Left ventricle myocardium superior (tissue), 1 donor: ENCODE data around the gene PLA2G2A. TPM values are rescaled to one million over a fixed set of nuclear protein-coding genes. Genes with fewer than 3 reads are reported as not detected.
"Not testable (repeated sequence)": the region's sequence is repeated elsewhere in the genome, so short reads cannot be mapped to it uniquely, and the experiment has no call there.

Experiments used
- ATAC-seq: fragments of 200-7000 bp; cut with Tn5 transposase; one replicate; pipeline ENCODE4 v1.9.1; 2020; ENCODE audit warnings: mild to moderate bottlenecking, moderate library complexity
- DNase-seq: peaks from one replicate; pipeline ENCODE4 v3.0.0-alpha.2; 2020
- intact Hi-C: fragments of 100-400 bp; cut with micrococcal nuclease; formaldehyde crosslinking; loops from one replicate; pipeline ENCODE4 v1.11.0; 2022
- long read RNA-seq: library from polyadenylated mRNA; unstranded; transcript quantifications from one replicate; pipeline ENCODE4 v2.0.0, GENCODE V29; 2021
- total RNA-seq: library from RNA; stranded (reverse); fragmentation: NEBNext Ultra II Directional; extraction: Animal tissue kit (Norgen Biotek cat#: 25700); gene quantifications from one replicate; pipeline ENCODE4 v1.2.1, GENCODE V29; 2021
- donor health status: DM: no; HTN: yes; CAD: no; lungs with severe emphysema.

Gene PLA2G2A
- 82.2 TPM for total RNA-seq
- long read RNA-seq, transcript PLA2G2A-202 (5 exons, 974 nt), result major isoform, 15 of 23 reads
- long read RNA-seq, partial matches to known transcripts, result 6 of 23 reads
- long read RNA-seq, other reads (novel, unspliced or antisense), result 2 of 23 reads

DNA sequence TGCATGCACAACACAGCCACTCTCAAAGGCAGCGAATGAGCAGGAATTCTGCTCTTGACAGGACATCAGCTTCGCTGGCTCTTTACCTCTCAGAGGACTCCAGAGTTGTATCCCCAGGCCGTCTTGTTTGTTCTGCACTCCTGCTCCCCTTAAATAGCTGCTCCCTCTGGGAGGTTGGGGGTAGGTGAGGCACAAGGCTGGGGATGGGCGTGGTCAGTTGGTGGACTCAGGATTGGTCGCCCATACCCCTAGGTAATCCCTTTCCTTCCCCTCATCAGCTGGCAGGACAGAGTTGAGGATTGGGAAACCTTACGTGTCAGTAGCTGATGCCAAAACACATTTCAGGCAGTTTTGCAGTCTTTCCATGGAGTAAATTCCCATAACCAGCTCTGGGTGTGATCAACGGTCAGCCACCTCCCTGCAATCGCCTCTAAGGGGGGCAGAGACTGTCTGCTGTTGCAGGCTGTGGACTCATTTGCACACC, at the start of gene PLA2G2A:
Gene PLA2G2A, minus strand, starts transcription at position 125 of the 484 bp plus-strand sequence. CDS start 845 bp downstream, outside the sequence.
- ATAC-seq (peak; percentile 41), DNase-seq (no peak)
- intact Hi-C loops, result no loop called here

- ATAC-seq, result peak; percentile 39
- intact Hi-C loops, result no loop called here
- no peak for DNase-seq
Observed at GRCh38 chr1:20028726-20029125, 49.3 kb upstream of the PLA2G2A start.

- intact Hi-C loops, result no loop called here
- ATAC-seq, result peak; percentile 90
- peak; percentile 72 for DNase-seq
Observed at GRCh38 chr1:20028125-20028524, 48.7 kb upstream of the PLA2G2A start.

GRCh38 chr1:20017741-20018140, 38.3 kb upstream of the PLA2G2A start:
- DNase-seq, result no peak
- ATAC-seq, result no peak
- intact Hi-C loops, result no loop called here

- intact Hi-C loops, result no loop called here
- no peak for ATAC-seq
- no peak for DNase-seq
Observed at GRCh38 chr1:20014153-20014552, 34.7 kb upstream of the PLA2G2A start.

DNA sequence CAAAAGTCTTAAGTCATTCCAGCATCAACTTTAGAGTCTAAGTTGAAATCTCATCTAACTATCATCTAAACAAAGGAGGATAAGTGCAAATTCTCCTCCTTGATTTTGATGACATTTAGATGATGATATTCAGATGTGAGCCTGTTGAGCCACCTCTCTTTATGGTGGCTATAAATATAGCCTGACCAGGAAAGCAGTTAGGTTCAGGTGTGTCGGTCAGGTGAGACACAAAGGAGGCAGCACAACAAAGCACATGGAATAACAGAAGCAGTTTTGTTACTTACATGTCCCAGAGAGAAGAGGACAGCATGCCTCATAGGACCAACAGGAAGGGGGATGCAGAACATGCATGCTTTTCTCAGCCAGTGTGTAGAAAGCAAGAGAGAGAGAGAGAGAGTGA, 30.6 kb upstream of the PLA2G2A start:
- intact Hi-C loops, result no loop called here
- no peak for ATAC-seq
- no peak for DNase-seq

DNA sequence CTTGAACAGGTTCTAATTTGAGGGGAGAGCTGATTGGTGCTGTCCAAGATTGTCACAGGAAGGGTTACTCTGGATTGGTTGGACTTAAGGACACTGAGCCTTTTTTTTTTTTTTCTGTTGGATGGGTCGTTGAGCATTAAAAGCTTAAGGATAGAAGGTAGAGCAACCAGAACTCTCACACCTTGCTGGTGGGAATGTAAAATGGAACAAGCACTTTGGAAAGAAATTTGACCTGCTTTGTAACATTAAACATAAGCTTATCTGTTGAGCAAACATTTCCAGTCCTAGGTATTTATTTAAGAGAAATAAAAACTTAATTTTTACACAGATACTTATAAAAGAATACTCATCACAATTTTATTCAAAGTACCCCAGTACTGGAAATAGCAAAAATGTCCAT, 29.8 kb upstream of the PLA2G2A start:
- ATAC-seq, result no peak
- intact Hi-C loops, result no loop called here
- DNase-seq, result no peak

DNA sequence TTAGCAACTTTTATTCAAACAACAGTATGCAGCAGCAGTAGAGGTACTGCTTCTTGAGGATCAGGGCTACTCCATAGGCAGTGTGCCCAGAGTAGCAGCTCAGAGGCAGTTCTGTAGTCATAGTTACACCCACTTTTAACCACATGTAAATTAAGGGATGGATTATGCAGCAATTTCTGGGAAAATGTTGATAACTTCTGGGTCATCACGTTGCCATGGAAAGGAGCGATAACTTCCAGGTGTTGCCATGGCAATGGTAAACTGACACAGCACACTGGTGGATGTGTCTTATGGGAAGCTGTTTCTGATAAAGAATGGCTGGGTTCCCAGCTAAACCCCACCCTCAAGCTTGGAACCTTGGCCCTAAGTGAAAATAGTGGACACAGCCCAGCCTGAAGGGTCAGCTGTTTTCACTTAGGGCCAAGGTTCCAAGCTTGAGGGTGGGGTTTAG, 29.0 kb upstream of the PLA2G2A start:
- intact Hi-C loops, result no loop called here
- DNase-seq (peak; percentile 52), ATAC-seq (peak; percentile 97)

DNA sequence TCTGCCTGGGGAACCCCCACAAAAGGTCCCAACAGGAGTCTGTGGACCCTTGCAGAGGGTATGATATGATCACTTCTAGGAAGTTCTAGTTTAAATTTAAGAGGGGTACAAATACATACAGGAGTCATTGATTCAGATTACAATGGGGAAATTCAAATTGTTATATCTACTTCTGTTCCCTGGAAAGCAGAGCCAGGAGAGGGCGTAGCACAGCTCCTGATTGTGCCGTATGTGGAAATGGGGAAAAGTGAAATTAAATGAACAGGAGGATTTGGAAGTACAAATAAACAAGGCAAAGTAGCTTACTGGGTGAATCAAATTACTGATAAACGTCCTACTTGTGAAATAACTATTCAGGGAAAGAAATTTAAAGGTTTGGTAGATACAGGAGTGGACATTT, 19.4 kb upstream of the PLA2G2A start:
- intact Hi-C loops, ATAC-seq: not testable (repeated sequence)
- DNase-seq, result peak; percentile 51

DNA sequence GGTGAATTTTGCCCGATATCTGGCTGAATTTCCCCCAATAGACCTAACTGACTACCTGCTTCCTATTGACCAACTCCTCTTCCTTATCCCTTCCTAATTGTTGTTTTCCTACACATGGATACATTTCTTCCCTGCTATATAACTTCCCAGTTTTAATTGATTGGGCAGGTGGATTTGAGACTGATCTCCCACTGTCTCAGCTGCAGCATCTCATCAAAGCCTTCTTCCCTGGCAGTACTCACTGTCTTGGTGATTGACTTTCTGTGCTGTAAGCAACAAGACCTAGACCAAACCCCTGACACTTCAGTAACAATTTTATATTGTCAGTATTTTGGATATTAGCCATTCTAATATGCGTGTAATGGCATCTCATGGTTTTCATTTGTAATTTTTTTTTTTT, 11.3 kb upstream of the PLA2G2A start:
- DNase-seq (no peak), ATAC-seq (no peak)
- intact Hi-C loops, result no loop called here

GRCh38 chr1:19990182-19990582, 10.8 kb upstream of the PLA2G2A start:
- ATAC-seq, intact Hi-C loops, DNase-seq: not testable (repeated sequence)

GRCh38 chr1:19988267-19989006, 9.0 kb upstream of the PLA2G2A start:
- no peak for DNase-seq
- intact Hi-C loops, result no loop called here
- no peak for ATAC-seq

GRCh38 chr1:19987719-19988118, 8.3 kb upstream of the PLA2G2A start:
- ATAC-seq, result no peak
- no peak for DNase-seq
- intact Hi-C loops, result no loop called here

GRCh38 chr1:19984409-19985016, 5.1 kb upstream of the PLA2G2A start:
- DNase-seq, intact Hi-C loops, ATAC-seq: not testable (repeated sequence)

DNA sequence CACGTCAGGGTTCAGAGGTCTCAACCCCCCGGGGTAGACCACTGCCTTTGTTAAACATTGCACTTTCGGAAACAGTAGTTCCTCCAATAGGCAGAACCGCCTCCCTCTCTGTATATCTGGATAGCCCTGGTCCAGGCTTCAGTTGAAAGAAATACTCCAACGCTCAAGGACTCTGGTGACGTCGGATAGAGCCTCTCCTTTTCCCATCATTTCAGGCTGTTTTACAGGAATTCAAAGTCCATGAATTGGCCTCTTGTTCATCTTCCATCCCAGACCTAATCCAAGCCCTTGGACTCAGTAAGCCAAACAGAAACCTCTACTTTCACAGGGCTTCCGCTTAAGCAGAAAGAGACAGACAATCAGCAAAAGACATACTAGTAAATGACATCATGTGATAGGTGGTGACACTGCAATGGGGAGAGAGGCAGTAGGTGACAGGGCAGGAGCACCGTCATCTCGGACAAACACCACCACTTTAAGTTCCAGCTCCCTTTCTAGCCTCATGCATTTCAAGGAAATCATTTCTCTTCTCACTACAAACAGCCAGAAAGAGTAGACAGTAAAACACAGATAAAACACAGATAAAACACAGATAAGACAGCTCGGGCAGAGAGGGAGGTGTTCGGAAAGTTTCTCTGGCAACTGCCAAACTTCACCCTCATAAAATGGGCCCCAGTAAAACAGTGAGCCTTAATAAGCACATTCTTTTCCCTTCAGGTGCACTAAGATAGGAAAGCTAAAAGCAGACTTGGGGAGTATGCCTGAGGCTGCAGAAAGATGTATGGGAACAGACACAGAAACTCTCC, 2.3 kb upstream of the PLA2G2A start:
- DNase-seq (no peak), ATAC-seq (peak; percentile 28)

DNA sequence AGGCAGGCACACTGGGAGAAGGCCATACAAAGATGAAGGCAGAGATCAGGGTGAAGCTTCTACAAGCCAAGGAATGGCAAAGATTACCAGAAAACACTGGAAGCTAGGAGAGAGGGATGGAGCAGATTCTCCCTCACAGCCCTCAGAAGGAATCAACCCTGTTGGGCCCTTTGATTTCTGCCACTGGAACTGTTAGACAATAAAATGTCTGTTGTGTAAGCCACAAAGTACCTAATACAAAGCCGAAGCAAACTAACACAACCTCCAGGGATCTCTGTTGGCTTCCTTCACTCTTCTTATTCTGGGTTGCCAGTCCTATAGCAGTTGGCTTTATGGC, 1.7 kb upstream of the PLA2G2A start:
- intact Hi-C loops, result no loop called here
- no peak for DNase-seq
- ATAC-seq, result no peak

More for the DNA sequence above, 2.3 kb upstream of the PLA2G2A start:
- intact Hi-C loops, result no loop called here

DNA sequence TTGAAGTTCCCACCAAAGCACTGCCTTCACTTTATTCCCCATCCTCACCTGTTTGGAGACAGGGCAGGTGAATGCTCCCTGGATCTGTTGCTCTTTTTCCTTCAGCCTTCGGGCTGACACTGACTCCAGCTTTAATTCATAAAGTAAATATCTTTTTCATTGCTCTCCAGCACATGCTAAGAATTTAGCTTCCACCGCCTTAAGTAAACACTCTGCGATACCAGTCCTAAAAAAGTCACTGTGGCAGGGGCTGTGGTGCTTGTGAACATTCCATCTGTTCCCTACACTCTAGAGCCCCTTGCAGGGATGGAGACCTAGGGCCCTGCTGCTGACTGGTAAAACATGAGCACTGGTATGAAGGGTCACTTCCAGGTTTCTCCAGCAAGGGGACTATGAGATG, 896 bp upstream of the PLA2G2A start:
- DNase-seq, result no peak
- ATAC-seq, result no peak
- intact Hi-C loops, result no loop called here

DNA sequence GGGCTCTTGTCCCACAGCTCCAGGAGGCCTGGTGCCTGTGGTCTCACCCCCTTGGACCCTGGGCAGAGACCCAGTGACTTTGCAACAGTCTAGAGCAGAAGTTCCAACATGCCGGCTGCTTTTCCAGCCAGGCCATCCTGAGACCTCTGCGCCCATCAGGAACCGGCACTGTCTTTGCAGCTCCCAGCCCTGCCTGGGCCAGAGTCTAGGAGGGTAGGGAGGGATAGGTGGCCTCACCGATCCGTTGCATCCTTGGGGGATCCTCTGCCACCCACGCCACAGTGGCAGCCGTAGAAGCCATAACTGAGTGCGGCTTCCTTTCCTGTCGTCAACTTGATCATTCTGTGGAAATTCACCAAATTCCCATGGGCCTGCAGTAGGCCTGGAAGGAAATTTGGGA, 1.3 kb downstream of the PLA2G2A start:
- ATAC-seq, result no peak
- no peak for DNase-seq
- intact Hi-C loops, result no loop called here

DNA sequence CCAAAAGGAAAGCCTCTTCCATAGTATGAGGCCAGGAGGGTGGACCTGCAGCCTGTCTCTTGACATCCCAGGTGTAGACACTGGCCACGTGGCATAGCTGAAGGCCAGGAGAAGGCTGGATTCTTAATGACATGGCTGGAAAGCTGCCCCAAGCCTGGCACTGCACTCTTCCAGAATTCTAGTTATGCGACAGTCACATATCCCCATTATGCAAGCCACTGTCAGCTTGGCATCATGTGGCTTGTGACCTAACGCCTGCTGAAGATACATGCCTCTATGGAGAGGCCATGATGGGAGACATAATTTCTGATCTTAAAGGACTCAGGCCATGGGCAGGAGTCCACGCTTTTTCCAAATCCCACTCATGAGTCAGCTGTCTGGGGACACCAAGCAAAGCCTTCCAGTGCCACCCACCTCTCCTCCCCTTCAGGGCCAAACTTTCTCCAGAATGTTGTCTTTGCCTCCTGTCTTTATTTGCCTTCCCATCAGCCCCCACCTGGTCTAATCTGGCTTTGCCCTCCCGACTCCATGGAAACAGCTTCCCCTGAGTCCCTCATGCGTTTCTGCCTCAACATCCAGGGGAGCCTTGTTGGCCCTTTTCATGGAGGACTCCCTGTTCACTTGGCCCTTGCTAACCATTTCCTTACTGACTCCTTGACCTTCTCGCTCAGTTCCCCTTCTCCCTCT, 3.0 kb downstream of the PLA2G2A start:
- DNase-seq (no peak), ATAC-seq (no peak)
- intact Hi-C loops, result no loop called here
